GM19351 (cell line): Measurements from ENCODE around the gene SLC38A2.

Source experiments
- ATAC-seq: cut with Tn5 transposase; IDR thresholded peaks from one replicate; pipeline ENCODE4 v1.9.1; 2021; ENCODE audit warnings: mild to moderate bottlenecking, moderate library complexity; ENCODE audit not compliant: unreplicated experiment

SLC38A2 gene

GRCh38 chr12:46362895-46363581, 9.5 kb downstream of the SLC38A2 start:
- ATAC-seq: no peak

GRCh38 chr12:46361667-46362034, 10.9 kb downstream of the SLC38A2 start:
- ATAC-seq: no peak

GRCh38 chr12:46360908-46361666, 11.5 kb downstream of the SLC38A2 start:
- ATAC-seq: no peak

- no peak for ATAC-seq
Measured at GRCh38 chr12:46360370-46360769, 12.2 kb downstream of the SLC38A2 start.

- ATAC-seq: no peak
Measured at GRCh38 chr12:46359667-46360280, 12.8 kb downstream of the SLC38A2 start.

GRCh38 chr12:46358791-46359666, 13.5 kb downstream of the SLC38A2 start:
- ATAC-seq: no peak

- ATAC-seq: no peak
Measured at GRCh38 chr12:46358325-46358700, 14.3 kb downstream of the SLC38A2 start.

- no peak for ATAC-seq
Measured at GRCh38 chr12:46357438-46358324, 14.9 kb downstream of the SLC38A2 start.

GRCh38 chr12:46356655-46357437, 15.7 kb downstream of the SLC38A2 start:
- ATAC-seq: no peak

GRCh38 chr12:46354802-46355199, 17.8 kb downstream of the SLC38A2 start:
- no peak for ATAC-seq

- ATAC-seq: no peak
Measured at GRCh38 chr12:46354111-46354801, 18.3 kb downstream of the SLC38A2 start.

GRCh38 chr12:46351886-46352650, 20.5 kb downstream of the SLC38A2 start:
- no peak for ATAC-seq

- no peak for ATAC-seq
Measured at GRCh38 chr12:46351138-46351537, 21.4 kb downstream of the SLC38A2 start.

GRCh38 chr12:46349253-46349652, 23.3 kb downstream of the SLC38A2 start:
- ATAC-seq: no peak

- ATAC-seq: no peak
Measured at GRCh38 chr12:46343118-46343852, 29.3 kb downstream of the SLC38A2 start.

- ATAC-seq: peak; percentile 73
Measured at GRCh38 chr12:46342562-46343033, 30.0 kb downstream of the SLC38A2 start.

- ATAC-seq: no peak
Measured at GRCh38 chr12:46339051-46339450, 33.5 kb downstream of the SLC38A2 start.
